ENCODE data around the gene PRKG1. TPM values are rescaled to one million over a fixed set of nuclear protein-coding genes. Genes with fewer than 3 reads are reported as not detected.

Gene PRKG1
- polyA plus RNA-seq, 2 donors, result 0.84 to 0.87 TPM

DNA sequence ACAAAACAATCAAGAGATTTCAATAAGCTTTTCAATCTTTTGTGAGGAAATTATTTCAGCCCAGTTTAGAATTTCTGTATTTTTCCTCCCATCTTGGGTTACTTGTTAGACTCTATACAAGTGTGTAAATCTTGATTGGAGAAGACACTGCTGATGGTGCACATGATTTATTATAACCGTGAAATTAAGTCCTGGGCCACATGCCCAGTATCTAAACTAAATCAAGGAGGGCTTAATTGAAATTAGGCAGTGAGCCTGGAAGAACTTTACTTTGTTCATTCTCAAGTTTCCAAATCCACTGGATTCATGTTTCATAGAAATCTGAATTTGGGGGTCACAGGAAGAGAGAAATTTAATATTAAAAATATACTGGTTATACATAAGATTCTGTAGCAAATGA is 580.6 kb downstream of the PRKG1 start:
- H3K4me3 ChIP-seq (ENCODE audit: low read depth in 1 of 2, low read length in 2 of 2), result no peak overlapping the region
- no peaks in the 10 kb centered on the region for H3K9me3 ChIP-seq (ENCODE audit: control insufficient read depth in 2 of 2, insufficient read depth in 1 of 2, low read depth in 1 of 2, low read length in 1 of 2)
- H3K36me3 ChIP-seq (ENCODE audit: control insufficient read depth in 2 of 2, insufficient read depth in 2 of 2, low read length in 1 of 2), result no peaks in the 10 kb centered on the region
- WGBS, 2 donors, result 34 to 51% methylated on average over 1 of the region's 1 CpG
- H3K4me1 ChIP-seq (ENCODE audit: control insufficient read depth in 2 of 2, insufficient read depth in 2 of 2, low read length in 1 of 2), result no peaks in the 10 kb centered on the region
- peaks cover 0 to 3% of the 10 kb centered on the region in 2 donors for H3K27me3 ChIP-seq (ENCODE audit: control insufficient read depth in 1 of 2, insufficient read depth in 2 of 2, low read length in 2 of 2)
- H3K27ac ChIP-seq (ENCODE audit: low read depth in 2 of 2, low read length in 1 of 2), result no peak overlapping the region

DNA sequence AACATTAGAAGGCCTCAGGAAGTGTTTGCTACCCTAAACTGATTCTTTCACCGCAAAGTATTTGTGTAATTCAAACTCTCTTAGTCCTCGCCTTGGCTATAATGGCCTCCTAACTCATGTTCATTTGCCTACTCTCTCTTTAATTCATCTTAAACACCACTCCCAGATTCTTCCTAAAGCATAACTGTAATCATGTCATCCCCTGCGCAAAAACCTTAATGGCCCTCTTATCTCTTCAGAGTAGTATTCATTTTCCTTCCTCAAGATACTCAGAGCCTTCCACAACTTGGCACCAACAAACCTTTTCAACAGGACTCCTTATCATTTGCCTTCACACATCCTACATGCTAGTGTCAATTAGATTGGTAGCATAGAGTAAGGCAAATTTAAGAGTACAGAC is 582.2 kb downstream of the PRKG1 start:
- Histone ChIP-seq H3K4me3 (ENCODE audit: low read depth in 1 of 2, low read length in 2 of 2) (no peak overlapping the region), H3K4me1 (ENCODE audit: control insufficient read depth in 2 of 2, insufficient read depth in 2 of 2, low read length in 1 of 2) (no peaks in the 10 kb centered on the region), H3K27ac (ENCODE audit: low read depth in 2 of 2, low read length in 1 of 2) (no peak overlapping the region), H3K9me3 (ENCODE audit: control insufficient read depth in 2 of 2, insufficient read depth in 1 of 2, low read depth in 1 of 2, low read length in 1 of 2) (no peaks in the 10 kb centered on the region), H3K36me3 (ENCODE audit: control insufficient read depth in 2 of 2, insufficient read depth in 2 of 2, low read length in 1 of 2) (no peaks in the 10 kb centered on the region), H3K27me3 (ENCODE audit: control insufficient read depth in 1 of 2, insufficient read depth in 2 of 2, low read length in 2 of 2) (peaks cover 0 to 3% of the 10 kb centered on the region in 2 donors)
- WGBS, 2 donors, result 84 to 93% methylated on average over 3 of the region's 3 CpGs

DNA sequence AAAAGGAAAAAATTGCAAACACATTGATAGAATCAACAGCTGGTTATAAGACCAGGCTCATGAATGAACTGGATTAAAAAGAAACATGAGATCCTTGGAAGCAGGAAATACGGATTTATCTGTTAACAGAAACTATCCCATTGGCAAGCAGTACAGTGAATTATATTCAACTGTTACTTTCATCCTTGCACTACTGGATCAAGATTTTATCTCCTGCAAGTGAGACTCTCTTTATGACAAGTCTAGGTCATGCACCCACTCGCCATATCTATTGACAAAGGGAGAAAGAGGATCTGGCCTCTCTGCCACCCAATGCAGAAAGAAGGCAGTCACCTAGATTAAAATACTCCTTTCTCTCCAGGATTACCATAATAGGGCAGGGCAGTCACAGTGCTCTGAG is 583.7 kb downstream of the PRKG1 start:
- H3K27ac ChIP-seq (ENCODE audit: low read depth in 2 of 2, low read length in 1 of 2), result no peak overlapping the region
- no peak overlapping the region for H3K4me3 ChIP-seq (ENCODE audit: low read depth in 1 of 2, low read length in 2 of 2)
- no peaks in the 10 kb centered on the region for H3K36me3 ChIP-seq (ENCODE audit: control insufficient read depth in 2 of 2, insufficient read depth in 2 of 2, low read length in 1 of 2)
- no peaks in the 10 kb centered on the region for H3K4me1 ChIP-seq (ENCODE audit: control insufficient read depth in 2 of 2, insufficient read depth in 2 of 2, low read length in 1 of 2)
- H3K9me3 ChIP-seq (ENCODE audit: control insufficient read depth in 2 of 2, insufficient read depth in 1 of 2, low read depth in 1 of 2, low read length in 1 of 2), result no peaks in the 10 kb centered on the region
- WGBS, 2 donors, result 52 to 55% methylated on average over 2 of the region's 2 CpGs
- H3K27me3 ChIP-seq (ENCODE audit: control insufficient read depth in 1 of 2, insufficient read depth in 2 of 2, low read length in 2 of 2), result peaks cover 0 to 3% of the 10 kb centered on the region in 2 donors

DNA sequence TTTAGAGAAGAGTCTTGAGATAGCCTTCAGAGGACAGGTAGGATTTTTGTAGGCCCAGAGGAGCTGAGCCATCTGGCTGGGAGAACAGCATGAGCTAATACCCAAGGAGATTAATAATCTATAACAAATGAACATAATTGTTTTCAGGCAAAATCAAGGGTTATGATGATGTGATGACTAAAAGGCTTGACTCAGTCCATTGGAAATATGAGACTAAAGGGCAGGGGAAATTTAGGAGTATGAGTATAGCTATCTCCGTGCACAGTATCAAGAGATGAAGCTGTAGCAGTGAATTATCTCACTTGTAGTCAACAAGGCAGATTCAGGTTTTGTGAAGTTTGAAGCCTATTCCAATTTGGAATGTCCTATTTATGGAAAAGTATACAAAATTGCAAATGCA is 585.1 kb downstream of the PRKG1 start:
- Histone ChIP-seq H3K4me1 (ENCODE audit: control insufficient read depth in 2 of 2, insufficient read depth in 2 of 2, low read length in 1 of 2) (no peaks in the 10 kb centered on the region), H3K27me3 (ENCODE audit: control insufficient read depth in 1 of 2, insufficient read depth in 2 of 2, low read length in 2 of 2) (peaks cover 0 to 3% of the 10 kb centered on the region in 2 donors), H3K9me3 (ENCODE audit: control insufficient read depth in 2 of 2, insufficient read depth in 1 of 2, low read depth in 1 of 2, low read length in 1 of 2) (no peaks in the 10 kb centered on the region), H3K4me3 (ENCODE audit: low read depth in 1 of 2, low read length in 2 of 2) (no peak overlapping the region), H3K36me3 (ENCODE audit: control insufficient read depth in 2 of 2, insufficient read depth in 2 of 2, low read length in 1 of 2) (no peaks in the 10 kb centered on the region), H3K27ac (ENCODE audit: low read depth in 2 of 2, low read length in 1 of 2) (no peak overlapping the region)
- WGBS, 2 donors, result 86 to 97% methylated on average over 1 of the region's 1 CpG

DNA sequence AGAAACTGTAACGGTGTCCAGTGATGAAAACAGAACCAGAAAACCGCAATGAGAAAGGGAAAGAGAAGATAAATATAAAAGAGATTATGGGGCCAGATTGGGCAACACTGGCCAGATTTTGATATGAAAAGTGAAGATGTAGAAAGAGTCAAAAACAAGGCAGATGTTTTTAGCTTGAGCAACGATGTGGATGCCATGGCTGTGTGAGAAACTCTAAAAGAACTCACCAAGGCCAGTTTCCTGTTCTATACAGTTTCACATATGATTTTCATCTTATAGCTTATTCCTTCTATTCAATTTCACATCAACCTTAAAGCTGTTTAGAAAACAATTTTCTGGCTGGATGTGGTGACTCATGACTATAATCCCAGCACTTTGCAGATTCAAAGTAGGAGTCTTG is 588.8 kb downstream of the PRKG1 start:
- no peak overlapping the region for H3K4me3 ChIP-seq (ENCODE audit: low read depth in 1 of 2, low read length in 2 of 2)
- H3K27ac ChIP-seq (ENCODE audit: low read depth in 2 of 2, low read length in 1 of 2), result no peak overlapping the region
- no peaks in the 10 kb centered on the region for H3K4me1 ChIP-seq (ENCODE audit: control insufficient read depth in 2 of 2, insufficient read depth in 2 of 2, low read length in 1 of 2)
- no peaks in the 10 kb centered on the region for H3K36me3 ChIP-seq (ENCODE audit: control insufficient read depth in 2 of 2, insufficient read depth in 2 of 2, low read length in 1 of 2)
- H3K27me3 ChIP-seq (ENCODE audit: control insufficient read depth in 1 of 2, insufficient read depth in 2 of 2, low read length in 2 of 2), result peaks cover 0 to 3% of the 10 kb centered on the region in 2 donors
- H3K9me3 ChIP-seq (ENCODE audit: control insufficient read depth in 2 of 2, insufficient read depth in 1 of 2, low read depth in 1 of 2, low read length in 1 of 2), result no peaks in the 10 kb centered on the region
- 82 to 83% methylated on average over 3 of the region's 3 CpGs for WGBS, 2 donors

DNA sequence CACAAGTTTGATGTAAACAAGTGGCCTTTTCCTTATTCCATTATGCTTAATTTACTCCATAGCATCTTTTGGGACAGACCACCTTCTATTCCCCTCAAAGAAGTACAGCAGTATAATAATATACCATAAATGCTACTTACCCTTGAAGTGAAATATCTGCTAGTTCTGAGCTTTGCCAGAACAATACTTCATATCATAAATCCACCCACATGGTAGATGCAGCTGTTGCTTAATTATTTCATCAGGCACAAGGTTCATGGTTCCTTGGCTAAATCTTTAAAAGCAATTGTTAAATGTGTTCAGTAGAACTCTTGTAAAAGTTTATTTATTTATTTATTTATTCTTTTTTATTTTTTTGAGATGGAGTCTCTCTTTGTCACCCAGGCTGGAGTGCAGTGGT is 592.2 kb downstream of the PRKG1 start:
- H3K27me3 ChIP-seq (ENCODE audit: control insufficient read depth in 1 of 2, insufficient read depth in 2 of 2, low read length in 2 of 2), result no peaks in the 10 kb centered on the region
- no peak overlapping the region for H3K27ac ChIP-seq (ENCODE audit: low read depth in 2 of 2, low read length in 1 of 2)
- H3K36me3 ChIP-seq (ENCODE audit: control insufficient read depth in 2 of 2, insufficient read depth in 2 of 2, low read length in 1 of 2), result no peaks in the 10 kb centered on the region
- H3K9me3 ChIP-seq (ENCODE audit: control insufficient read depth in 2 of 2, insufficient read depth in 1 of 2, low read depth in 1 of 2, low read length in 1 of 2), result no peaks in the 10 kb centered on the region
- H3K4me1 ChIP-seq (ENCODE audit: control insufficient read depth in 2 of 2, insufficient read depth in 2 of 2, low read length in 1 of 2), result no peaks in the 10 kb centered on the region
- H3K4me3 ChIP-seq (ENCODE audit: low read depth in 1 of 2, low read length in 2 of 2), result no peak overlapping the region

DNA sequence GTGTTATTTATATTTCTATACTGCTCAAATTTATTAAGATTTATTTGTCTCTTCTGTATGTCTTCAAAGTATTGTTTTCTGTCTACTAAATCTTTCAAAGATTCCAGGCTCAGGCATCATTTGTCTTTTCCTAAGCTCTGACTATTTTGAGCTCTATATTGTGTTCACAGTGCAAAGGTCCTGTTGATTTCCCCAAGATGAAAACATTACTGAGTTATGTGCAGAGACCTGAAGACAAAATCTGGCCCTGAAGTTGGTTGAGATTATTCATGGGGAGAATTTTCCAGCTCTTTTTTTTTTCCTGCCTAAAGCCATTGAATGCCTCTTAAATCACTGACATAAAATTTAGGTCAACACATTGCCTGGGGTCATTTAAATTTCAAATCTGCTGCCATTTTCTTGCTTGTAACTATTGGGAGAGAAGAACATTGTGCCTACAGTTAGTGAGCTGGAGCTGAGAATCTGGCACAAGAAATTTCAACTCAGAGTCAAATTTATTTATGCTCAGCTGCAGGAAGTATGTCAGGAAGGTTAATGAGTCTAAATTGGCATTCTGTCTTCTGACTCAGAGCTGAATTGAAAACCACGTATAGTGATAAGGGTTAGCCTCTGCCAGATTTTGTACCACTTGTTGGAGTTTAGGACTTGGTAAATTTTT is 593.5 kb downstream of the PRKG1 start:
- WGBS, 2 donors, result 3% methylated on average over 1 of the region's 1 CpG
- H3K27me3 ChIP-seq (ENCODE audit: control insufficient read depth in 1 of 2, insufficient read depth in 2 of 2, low read length in 2 of 2), result no peaks in the 10 kb centered on the region

DNA sequence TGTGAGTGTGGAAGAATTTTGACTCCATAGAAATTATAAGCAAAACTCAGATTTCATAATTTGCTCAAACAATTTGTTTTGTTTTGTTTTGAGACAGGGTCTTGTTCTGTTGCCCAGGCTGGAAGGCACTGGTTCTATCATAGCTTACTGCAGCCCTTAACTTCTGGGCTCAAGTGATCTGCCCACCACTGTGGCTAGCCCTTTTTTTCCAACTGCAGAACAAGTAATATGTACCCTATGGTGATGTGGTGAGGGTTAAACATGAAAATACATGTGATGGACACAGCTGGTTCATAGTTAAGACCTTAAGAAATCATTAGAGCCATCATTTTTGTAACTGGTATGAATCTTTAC is 594.0 kb downstream of the PRKG1 start:
- Histone ChIP-seq H3K36me3 (ENCODE audit: control insufficient read depth in 2 of 2, insufficient read depth in 2 of 2, low read length in 1 of 2) (no peaks in the 10 kb centered on the region), H3K4me3 (ENCODE audit: low read depth in 1 of 2, low read length in 2 of 2) (no peak overlapping the region), H3K4me1 (ENCODE audit: control insufficient read depth in 2 of 2, insufficient read depth in 2 of 2, low read length in 1 of 2) (no peaks in the 10 kb centered on the region), H3K27ac (ENCODE audit: low read depth in 2 of 2, low read length in 1 of 2) (no peak overlapping the region), H3K27me3 (ENCODE audit: control insufficient read depth in 1 of 2, insufficient read depth in 2 of 2, low read length in 2 of 2) (no peaks in the 10 kb centered on the region), H3K9me3 (ENCODE audit: control insufficient read depth in 2 of 2, insufficient read depth in 1 of 2, low read depth in 1 of 2, low read length in 1 of 2) (no peaks in the 10 kb centered on the region)

More for the DNA sequence above, 593.5 kb downstream of the PRKG1 start:
- Histone ChIP-seq H3K4me1 (ENCODE audit: control insufficient read depth in 2 of 2, insufficient read depth in 2 of 2, low read length in 1 of 2) (no peaks in the 10 kb centered on the region), H3K27ac (ENCODE audit: low read depth in 2 of 2, low read length in 1 of 2) (no peak overlapping the region), H3K36me3 (ENCODE audit: control insufficient read depth in 2 of 2, insufficient read depth in 2 of 2, low read length in 1 of 2) (no peaks in the 10 kb centered on the region), H3K9me3 (ENCODE audit: control insufficient read depth in 2 of 2, insufficient read depth in 1 of 2, low read depth in 1 of 2, low read length in 1 of 2) (no peaks in the 10 kb centered on the region), H3K4me3 (ENCODE audit: low read depth in 1 of 2, low read length in 2 of 2) (no peak overlapping the region)

DNA sequence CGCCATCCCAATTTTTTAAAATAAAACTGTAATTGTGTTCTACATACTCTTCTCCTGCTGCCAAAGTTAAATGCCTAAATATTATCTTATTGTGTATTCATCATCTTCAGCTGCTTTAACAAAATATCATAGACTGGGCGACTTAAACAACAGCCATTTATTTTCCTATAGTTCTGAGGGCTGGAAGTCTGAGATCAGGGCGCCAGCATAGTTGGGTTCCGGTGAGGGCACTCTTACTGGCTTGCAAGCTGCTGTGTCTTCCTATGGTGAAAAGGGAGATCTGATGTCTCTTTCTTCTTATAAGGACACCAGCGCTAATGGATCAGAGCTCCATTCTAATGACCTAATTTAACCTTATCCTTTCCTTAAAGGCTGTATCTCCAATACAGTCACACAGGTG is 594.8 kb downstream of the PRKG1 start:
- H3K27ac ChIP-seq (ENCODE audit: low read depth in 2 of 2, low read length in 1 of 2), result no peak overlapping the region
- no peak overlapping the region for H3K4me3 ChIP-seq (ENCODE audit: low read depth in 1 of 2, low read length in 2 of 2)
- H3K4me1 ChIP-seq (ENCODE audit: control insufficient read depth in 2 of 2, insufficient read depth in 2 of 2, low read length in 1 of 2), result no peaks in the 10 kb centered on the region
- WGBS, 2 donors, result 95 to 96% methylated on average over 5 of the region's 5 CpGs
- H3K9me3 ChIP-seq (ENCODE audit: control insufficient read depth in 2 of 2, insufficient read depth in 1 of 2, low read depth in 1 of 2, low read length in 1 of 2), result no peaks in the 10 kb centered on the region
- H3K36me3 ChIP-seq (ENCODE audit: control insufficient read depth in 2 of 2, insufficient read depth in 2 of 2, low read length in 1 of 2), result no peaks in the 10 kb centered on the region
- H3K27me3 ChIP-seq (ENCODE audit: control insufficient read depth in 1 of 2, insufficient read depth in 2 of 2, low read length in 2 of 2), result no peaks in the 10 kb centered on the region

DNA sequence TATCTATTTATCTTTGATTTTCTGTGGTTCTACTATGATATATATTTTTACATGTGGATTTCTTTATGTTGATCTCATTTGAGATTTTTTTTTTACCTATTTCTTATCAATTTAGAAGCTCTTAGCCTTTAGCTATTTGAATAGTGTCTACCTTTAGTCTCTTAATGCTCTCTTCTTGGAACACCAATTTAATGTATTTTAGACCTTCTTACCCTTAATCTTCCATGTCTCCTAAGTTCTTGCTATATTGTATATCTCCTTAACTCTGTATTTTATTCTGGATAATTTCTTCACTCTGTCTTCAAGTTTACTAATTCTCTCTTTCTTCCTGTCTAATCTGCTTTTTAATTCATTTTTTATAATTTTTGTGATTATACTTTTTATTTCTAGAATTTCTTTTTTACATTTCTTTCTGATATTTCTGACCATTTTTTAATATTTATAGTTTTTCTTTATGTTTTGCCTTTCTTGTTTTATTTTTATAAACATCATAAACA is 597.8 kb downstream of the PRKG1 start:
- no peak overlapping the region for H3K4me3 ChIP-seq (ENCODE audit: low read depth in 1 of 2, low read length in 2 of 2)
- H3K36me3 ChIP-seq (ENCODE audit: control insufficient read depth in 2 of 2, insufficient read depth in 2 of 2, low read length in 1 of 2), result no peaks in the 10 kb centered on the region
- no peak overlapping the region for H3K27ac ChIP-seq (ENCODE audit: low read depth in 2 of 2, low read length in 1 of 2)
- H3K9me3 ChIP-seq (ENCODE audit: control insufficient read depth in 2 of 2, insufficient read depth in 1 of 2, low read depth in 1 of 2, low read length in 1 of 2), result no peaks in the 10 kb centered on the region
- no peaks in the 10 kb centered on the region for H3K27me3 ChIP-seq (ENCODE audit: control insufficient read depth in 1 of 2, insufficient read depth in 2 of 2, low read length in 2 of 2)
- no peaks in the 10 kb centered on the region for H3K4me1 ChIP-seq (ENCODE audit: control insufficient read depth in 2 of 2, insufficient read depth in 2 of 2, low read length in 1 of 2)

All from esophagus (tissue), 2 donors.